Bronchial epithelial cell (primary cell): ENCODE results near the gene HBG2. TPM values are rescaled to one million over a fixed set of nuclear protein-coding genes. Genes with fewer than 3 reads are reported as not detected.

Source experiments
- DNase-seq: peaks from one replicate; pipeline ENCODE4 v3.0.0-alpha.2; 2010; ENCODE audit warnings: low read depth
- FAIRE-seq: peaks from 2 replicates; lab custom pipeline; 2011; peaks lifted over from hg19 to GRCh38; lab: Jason Lieb, UNC
- H3K27me3 ChIP-seq: 2 replicates; pipeline ENCODE4 v1.5.1; 2011; ENCODE audit warnings: low read length; ENCODE audit not compliant: control insufficient read depth, insufficient read depth
- H3K36me3 ChIP-seq: 2 replicates; pipeline ENCODE4 v1.5.1; 2011; ENCODE audit warnings: low read length; ENCODE audit not compliant: control insufficient read depth, insufficient read depth
- H3K4me3 ChIP-seq: 2 replicates; pipeline ENCODE4 v1.5.1; 2011; ENCODE audit warnings: mild to moderate bottlenecking, low read depth, low read length, control low read depth
- total RNA-seq: library from RNA; depleted of rRNA; stranded (reverse); fragments of >200 nt; gene quantifications from 2 replicates; pipeline ENCODE4 v1.2.1, GENCODE V29; 2014
- TF ChIP-seq, protein P1 (sequence below): IDR thresholded peaks from 2 replicates; pipeline ENCODE4 v1.5.1; 2011; ENCODE audit warnings: mild to moderate bottlenecking, moderate library complexity, low read length, control low read depth, inconsistent platforms; ENCODE audit not compliant: insufficient read depth, severe bottlenecking

Gene HBG2
- total RNA-seq, 1 donor from 2014 or later: not detected

DNA sequence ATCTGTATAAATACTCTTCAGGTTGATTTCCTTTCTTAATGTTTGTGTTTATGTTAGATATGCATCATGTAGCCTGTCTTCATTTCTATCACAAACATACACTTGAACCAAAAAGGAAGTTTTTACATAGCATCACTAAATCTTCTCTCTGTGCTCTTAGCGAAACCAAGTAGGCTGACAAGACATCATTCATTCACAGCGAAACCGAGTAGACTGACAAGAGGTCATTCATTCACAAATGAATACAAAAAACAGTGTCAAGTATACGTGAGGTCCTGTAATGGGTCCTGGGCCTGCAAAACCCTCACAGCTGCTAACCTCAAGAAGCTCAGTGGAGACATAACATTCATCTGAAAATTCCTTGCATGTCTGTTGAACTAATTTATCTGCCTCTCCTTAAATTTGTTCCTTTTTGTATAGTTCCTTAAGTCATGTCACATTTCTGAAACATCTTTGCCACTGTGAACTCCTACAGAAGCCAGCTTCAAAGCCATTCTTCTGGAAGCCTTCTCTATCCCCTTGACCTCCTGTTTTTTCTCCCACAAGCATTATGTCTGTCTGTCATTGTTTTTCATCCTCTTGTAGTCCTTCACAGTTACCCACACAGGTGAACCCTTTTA, 25.0 kb upstream of the HBG2 start:
- TF ChIP-seq, protein P1, sequence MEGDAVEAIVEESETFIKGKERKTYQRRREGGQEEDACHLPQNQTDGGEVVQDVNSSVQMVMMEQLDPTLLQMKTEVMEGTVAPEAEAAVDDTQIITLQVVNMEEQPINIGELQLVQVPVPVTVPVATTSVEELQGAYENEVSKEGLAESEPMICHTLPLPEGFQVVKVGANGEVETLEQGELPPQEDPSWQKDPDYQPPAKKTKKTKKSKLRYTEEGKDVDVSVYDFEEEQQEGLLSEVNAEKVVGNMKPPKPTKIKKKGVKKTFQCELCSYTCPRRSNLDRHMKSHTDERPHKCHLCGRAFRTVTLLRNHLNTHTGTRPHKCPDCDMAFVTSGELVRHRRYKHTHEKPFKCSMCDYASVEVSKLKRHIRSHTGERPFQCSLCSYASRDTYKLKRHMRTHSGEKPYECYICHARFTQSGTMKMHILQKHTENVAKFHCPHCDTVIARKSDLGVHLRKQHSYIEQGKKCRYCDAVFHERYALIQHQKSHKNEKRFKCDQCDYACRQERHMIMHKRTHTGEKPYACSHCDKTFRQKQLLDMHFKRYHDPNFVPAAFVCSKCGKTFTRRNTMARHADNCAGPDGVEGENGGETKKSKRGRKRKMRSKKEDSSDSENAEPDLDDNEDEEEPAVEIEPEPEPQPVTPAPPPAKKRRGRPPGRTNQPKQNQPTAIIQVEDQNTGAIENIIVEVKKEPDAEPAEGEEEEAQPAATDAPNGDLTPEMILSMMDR: no peak
- Histone ChIP-seq H3K4me3 (no peak overlapping the region), H3K27me3 (no peaks in the 10 kb centered on the region), H3K36me3 (no peaks in the 10 kb centered on the region)
- no peak for FAIRE-seq
- no peak for DNase-seq

DNA sequence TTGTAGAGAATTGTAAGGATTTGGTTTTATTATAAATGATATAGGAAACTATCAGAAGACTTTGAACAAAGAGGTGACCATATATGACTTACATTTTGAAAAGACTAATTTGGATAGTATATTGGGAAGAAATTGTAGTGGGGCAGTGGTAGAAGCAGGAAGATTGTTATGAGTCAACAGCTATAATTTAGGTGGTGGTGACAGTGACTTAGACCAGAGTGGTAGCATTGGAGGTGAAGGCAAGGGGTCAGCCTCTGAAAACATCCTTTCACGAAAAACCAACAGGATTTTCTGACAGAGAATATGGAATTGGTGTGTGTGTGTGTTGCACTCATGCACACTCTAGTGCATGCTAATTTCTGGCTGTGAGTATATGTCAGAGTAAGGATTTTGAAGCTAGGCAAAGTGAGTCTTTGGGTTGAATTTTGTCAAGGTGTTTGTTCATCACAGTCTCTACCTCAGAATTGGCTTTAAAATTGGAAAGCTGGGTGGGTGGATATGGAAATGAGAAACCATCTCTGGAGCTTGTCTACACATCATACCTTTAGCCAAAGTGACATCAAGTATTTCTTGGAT, 23.3 kb upstream of the HBG2 start:
- no peaks in the 10 kb centered on the region for H3K27me3 ChIP-seq
- DNase-seq (no peak), FAIRE-seq (no peak)
- H3K4me3 ChIP-seq: no peak overlapping the region
- H3K36me3 ChIP-seq: no peaks in the 10 kb centered on the region
- TF ChIP-seq, protein P1: no peak

DNA sequence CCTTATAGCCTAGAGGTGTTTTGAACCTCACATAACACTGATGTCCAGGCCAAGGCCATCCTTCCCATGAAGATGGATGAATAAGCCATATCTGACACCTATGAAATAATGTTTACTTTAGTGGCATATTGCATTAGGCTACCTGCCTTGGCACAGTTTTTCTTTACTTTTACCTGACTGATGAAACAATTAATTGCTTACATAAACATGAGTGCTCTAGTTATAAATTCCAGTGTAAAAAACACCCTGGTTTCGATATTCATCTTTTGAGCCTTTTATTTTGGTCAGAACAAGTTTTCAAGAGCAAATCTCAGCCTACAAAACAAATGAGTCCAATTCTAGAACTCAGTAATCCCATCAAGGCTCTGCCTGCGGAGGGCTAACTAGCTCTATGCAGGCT, 22.1 kb upstream of the HBG2 start:
- no peak for DNase-seq
- FAIRE-seq: no peak
- no peak overlapping the region for H3K4me3 ChIP-seq
- TF ChIP-seq, protein P1: no peak
- H3K36me3 ChIP-seq: no peaks in the 10 kb centered on the region
- no peaks in the 10 kb centered on the region for H3K27me3 ChIP-seq

DNA sequence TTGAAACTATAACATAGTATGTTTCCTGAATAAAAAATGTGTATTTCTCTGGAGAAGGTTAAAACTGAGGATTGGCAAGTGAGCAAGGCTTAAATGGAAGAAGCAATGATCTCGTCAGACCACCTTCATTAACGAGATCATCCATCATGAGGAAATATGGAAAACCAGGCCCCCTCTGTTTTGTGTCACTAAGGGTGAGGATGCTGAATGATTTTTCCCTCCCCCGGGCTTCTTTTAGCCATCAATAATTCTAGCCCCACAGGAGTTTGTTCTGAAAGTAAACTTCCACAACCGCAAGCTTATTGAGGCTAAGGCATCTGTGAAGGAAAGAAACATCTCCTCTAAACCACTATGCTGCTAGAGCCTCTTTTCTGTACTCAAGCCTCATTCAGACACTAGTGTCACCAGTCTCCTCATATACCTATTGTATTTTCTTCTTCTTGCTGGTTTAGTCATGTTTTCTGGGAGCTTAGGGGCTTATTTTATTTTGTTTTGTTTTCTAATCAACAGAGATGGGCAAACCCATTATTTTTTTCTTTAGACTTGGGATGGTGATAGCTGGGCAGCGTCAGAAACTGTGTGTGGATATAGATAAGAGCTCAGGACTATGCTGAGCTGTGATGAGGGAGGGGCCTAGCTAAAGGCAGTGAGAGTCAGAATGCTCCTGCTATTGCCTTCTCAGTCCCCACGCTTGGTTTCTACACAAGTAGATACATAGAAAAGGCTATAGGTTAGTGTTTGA, 21.0 kb upstream of the HBG2 start:
- Histone ChIP-seq H3K36me3 (no peaks in the 10 kb centered on the region), H3K27me3 (no peaks in the 10 kb centered on the region), H3K4me3 (no peak overlapping the region)
- FAIRE-seq: no peak
- TF ChIP-seq, protein P1: no peak
- DNase-seq: no peak

DNA sequence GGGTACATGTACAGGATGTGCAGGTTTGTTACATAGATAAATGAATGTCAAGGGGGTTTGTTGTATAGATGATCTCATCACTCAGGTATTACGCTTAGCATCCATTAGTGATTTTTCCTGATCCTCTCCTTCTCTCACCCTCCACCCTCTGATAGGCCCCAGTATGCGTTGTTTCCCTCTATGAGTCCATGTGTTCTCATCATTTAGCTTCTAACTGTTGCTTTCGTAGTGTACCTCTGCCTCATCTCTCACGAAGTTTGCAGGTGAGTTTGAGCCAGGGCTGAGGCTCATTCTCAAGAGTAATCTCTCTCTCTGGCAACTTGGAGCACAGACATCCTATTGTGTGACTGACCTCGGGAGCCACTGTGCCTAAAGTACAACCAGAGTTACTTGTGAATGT, 19.8 kb upstream of the HBG2 start:
- no peak for DNase-seq
- H3K4me3 ChIP-seq: no peak overlapping the region
- H3K27me3 ChIP-seq: no peaks in the 10 kb centered on the region
- no peak for FAIRE-seq
- H3K36me3 ChIP-seq: no peaks in the 10 kb centered on the region
- TF ChIP-seq, protein P1: no peak
